K562 (cell line): ENCODE results near the gene RNPEP. TPM values are rescaled to one million over a fixed set of nuclear protein-coding genes. Genes with fewer than 3 reads are reported as not detected.

ENCODE experiments used
- ADNP ChIP-seq: fragments of 200-800 bp; sonication (Bioruptor generic); IDR thresholded peaks from 2 replicates; pipeline ENCODE4 v1.6.1; 2016; ENCODE audit warnings: missing genetic modification characterization, missing compliant biosample characterization
- AFF4 ChIP-seq: sonication (generic); formaldehyde crosslinking; IDR thresholded peaks from 2 replicates; pipeline ENCODE4 v1.8.0; 2023; ENCODE audit warnings: mild to moderate bottlenecking, missing genetic modification reagents
- BCOR ChIP-seq: fragments of 450-650 bp; IDR thresholded peaks from 2 replicates; pipeline ENCODE4 v1.6.1; 2016
- CXXC5 ChIP-seq: fragments of 250-450 bp; sonication (Bioruptor Pico); IDR thresholded peaks from 2 replicates; pipeline ENCODE4 v1.8.0; 2022; ENCODE audit warnings: inconsistent platforms, mild to moderate bottlenecking, moderate library complexity
- E2F6 ChIP-seq, 2 experiments: IDR thresholded peaks; 2 replicates each; pipeline ENCODE4 v1.6.1; 2011; ENCODE audit warnings: borderline replicate concordance in 1 of 2, control low read depth in 1 of 2, low read depth in 1 of 2, low read length in 1 of 2, mild to moderate bottlenecking in 1 of 2, mixed read lengths in 1 of 2, moderate library complexity in 1 of 2; ENCODE audit not compliant: insufficient read depth in 1 of 2, insufficient read length in 1 of 2, poor library complexity in 1 of 2, severe bottlenecking in 1 of 2; ENCODE audit errors: extremely low read depth in 1 of 2
- EHMT2 ChIP-seq: fragments of 450-650 bp; IDR thresholded peaks from 2 replicates; pipeline ENCODE4 v1.6.1; 2018; ENCODE audit warnings: antibody characterized with exemption
- EP300 ChIP-seq: IDR thresholded peaks from 2 replicates; pipeline ENCODE4 v1.6.1; 2012; ENCODE audit warnings: low read length, improper control_type of control experiment
- IRF2 ChIP-seq: sonication (generic); formaldehyde crosslinking; IDR thresholded peaks from 2 replicates; pipeline ENCODE4 v1.8.1; 2022; ENCODE audit warnings: mild to moderate bottlenecking, missing genetic modification reagents
- JUND ChIP-seq, 2 experiments: IDR thresholded peaks; 2 replicates in 1 of 2; 3 replicates in 1 of 2; pipeline ENCODE4 v1.6.1; 2011; ENCODE audit warnings: borderline replicate concordance in 2 of 2, low read depth in 2 of 2, low read length in 2 of 2, improper control_type of control experiment in 1 of 2, missing biosample characterization in 1 of 2, missing genetic modification characterization in 1 of 2, missing genetic modification reagents in 1 of 2
- KAT8 ChIP-seq: fragments of 450-650 bp; IDR thresholded peaks from 2 replicates; pipeline ENCODE4 v1.6.1; 2016; ENCODE audit warnings: low read depth, mild to moderate bottlenecking
- MXI1 ChIP-seq: IDR thresholded peaks from 2 replicates; pipeline ENCODE4 v1.6.1; 2011; ENCODE audit warnings: low read depth, mild to moderate bottlenecking, improper control_type of control experiment, low read length
- NBN ChIP-seq: fragments of 450-650 bp; IDR thresholded peaks from 2 replicates; pipeline ENCODE4 v1.6.1; 2016; ENCODE audit warnings: low read depth, mild to moderate bottlenecking
- NFE2L1 ChIP-seq: fragments of 450-650 bp; IDR thresholded peaks from 2 replicates; pipeline ENCODE4 v1.6.1; 2016; ENCODE audit warnings: missing genetic modification characterization, low read depth, mild to moderate bottlenecking, missing compliant biosample characterization, moderate library complexity, borderline replicate concordance
- NR1H2 ChIP-seq: sonication (generic); formaldehyde crosslinking; IDR thresholded peaks from 2 replicates; pipeline ENCODE4 v1.4.0; 2020; ENCODE audit warnings: mild to moderate bottlenecking, missing genetic modification reagents
- POLR2B ChIP-seq: fragments of 450-650 bp; IDR thresholded peaks from 2 replicates; pipeline ENCODE4 v1.6.1; 2018; ENCODE audit warnings: low read depth; ENCODE audit not compliant: partially characterized antibody
- SMARCC2 ChIP-seq: fragments of 450-650 bp; IDR thresholded peaks from 2 replicates; pipeline ENCODE4 v1.6.1; 2017; ENCODE audit warnings: antibody characterized with exemption, moderate library complexity, mild to moderate bottlenecking, low read depth
- SMC3 ChIP-seq: conservative IDR thresholded peaks from 2 replicates; pipeline ENCODE4 v1.6.1; 2011; ENCODE audit warnings: low read depth, low read length, improper control_type of control experiment; ENCODE audit not compliant: insufficient read depth
- SP2 ChIP-seq: IDR thresholded peaks from 2 replicates; pipeline ENCODE4 v1.6.1; 2011; ENCODE audit warnings: mild to moderate bottlenecking, low read depth, low read length, moderate library complexity; ENCODE audit not compliant: poor library complexity, severe bottlenecking; ENCODE audit errors: extremely low read depth
- XRCC4 ChIP-seq: IDR thresholded peaks from one replicate; pipeline ENCODE4 v1.6.1; 2011; ENCODE audit not compliant: insufficient read depth, insufficient read length; ENCODE audit errors: extremely low read depth
- ZKSCAN8 ChIP-seq: fragments of 200-800 bp; sonication (Bioruptor generic); IDR thresholded peaks from 2 replicates; pipeline ENCODE4 v1.6.1; 2016; ENCODE audit warnings: missing genetic modification characterization, missing compliant biosample characterization
- ZNF224 ChIP-seq: sonication (generic); formaldehyde crosslinking; IDR thresholded peaks from 2 replicates; pipeline ENCODE4 v1.8.0; 2022; ENCODE audit warnings: mild to moderate bottlenecking, missing genetic modification reagents
- ZNF316 ChIP-seq: fragments of 450-650 bp; IDR thresholded peaks from 2 replicates; pipeline ENCODE4 v1.6.1; 2016
- ZNF347 ChIP-seq: fragments of 450-650 bp; formaldehyde crosslinking; IDR thresholded peaks from 2 replicates; pipeline ENCODE4 v1.4.0; 2020; ENCODE audit warnings: low read depth, mild to moderate bottlenecking, moderate library complexity
- ZNF436 ChIP-seq: fragments of 250-450, 450-650 bp; sonication (Bioruptor Pico); formaldehyde crosslinking; IDR thresholded peaks from 2 replicates; pipeline ENCODE4 v1.7.0; 2020; ENCODE audit warnings: mild to moderate bottlenecking
- polyA plus RNA-seq, 8 experiments: library from polyadenylated mRNA; depleted of rRNA in 4 of 8; stranded (reverse) in 5 of 8; unstranded in 3 of 8; fragments of >200 nt; fragmentation: Nextera tagmentation in 2 of 8; fragmentation: Illumina TruSeq in 1 of 8; extraction: Ambion mirVana in 2 of 8; extraction: Trizol in 1 of 8; gene quantifications; 2 replicates each; pipeline versions ENCODE4 v1.2.1 to v1.2.3, GENCODE V29; 2011 to 2014; ENCODE audit warnings: inconsistent platforms in 1 of 8, missing spikeins in 1 of 8
- total RNA-seq, 7 experiments: library from RNA; depleted of rRNA in 6 of 7; stranded (reverse); fragments of >200 nt in 6 of 7; fragmentation: Illumina TruSeq in 2 of 7; extraction: Trizol in 2 of 7; gene quantifications; 2 replicates each; pipeline versions ENCODE4 v1.2.1 to v1.2.3, GENCODE V29; 2011 to 2021; ENCODE audit warnings: low replicate concordance in 1 of 7

RNPEP gene
- total and polyA plus RNA-seq, 9 of the 15 experiments (the other 6 are each of a cell fraction or from before 2014, with no cell fraction given) = 27.5 to 131 (median 63.4) TPM

- peak; percentile 68 for TF ChIP-seq EP300
- TF ChIP-seq SP2 = peak; percentile 60
- no peak for TF ChIP-seq NR1H2 (CRISPR knock-in tag)
- TF ChIP-seq SMARCC2 = 0 out of 2 replicates have a peak, but pooled peaks have one; percentile 12
- no peak for TF ChIP-seq SMC3
- no peak for TF ChIP-seq IRF2 (CRISPR knock-in tag)
- no peak for TF ChIP-seq NFE2L1 (tag)
- TF ChIP-seq CXXC5 (CRISPR knock-in tag) = peak; percentile 88
- TF ChIP-seq KAT8 = 0 out of 2 replicates have a peak, but pooled peaks have one; percentile 19
- no peak for TF ChIP-seq XRCC4
- peak; percentile 98 for TF ChIP-seq NBN
- TF ChIP-seq ZNF316 = peak; percentile 36; the same call in 1 of the 2 replicates
- TF ChIP-seq ZNF436 (CRISPR knock-in tag) = no peak
- peak; percentile 94 for TF ChIP-seq AFF4 (CRISPR knock-in tag)
- peak; percentile 25; the same call in 1 of the 2 replicates for TF ChIP-seq MXI1
- peak; percentile 98 for TF ChIP-seq POLR2B
- peak; percentile 70 for TF ChIP-seq JUND (IDR thresholded peaks at IDR 0.05; ENCODE audit: borderline replicate concordance, low read depth, low read length)
- TF ChIP-seq JUND (tag; IDR thresholded peaks at IDR 0.05; ENCODE audit: borderline replicate concordance, low read depth, low read length) = no peak; the same call in 2 of the 3 replicates
- no peak for TF ChIP-seq ZNF347
- TF ChIP-seq ZKSCAN8 (CRISPR knock-in tag) = no peak
- TF ChIP-seq E2F6 (IDR thresholded peaks at IDR 0.05; ENCODE audit: borderline replicate concordance in 1 of 2, extremely low read depth in 1 of 2, insufficient read depth in 1 of 2, insufficient read length in 1 of 2, low read depth in 1 of 2, low read length in 1 of 2, poor library complexity in 1 of 2, severe bottlenecking in 1 of 2) = peak; percentile 73 to 84
- TF ChIP-seq EHMT2 = no peak
- TF ChIP-seq ZNF224 = no peak
- no peak; the same call in 1 of the 2 replicates for TF ChIP-seq ADNP
- peak; percentile 90 for TF ChIP-seq BCOR
Measured at GRCh38 chr1:201955009-201955728, 27.3 kb upstream of the RNPEP start, which contains the start of gene TIMM17A (continued).
